ENCODE data around the gene ZNF835.

Gene ZNF835

DNA sequence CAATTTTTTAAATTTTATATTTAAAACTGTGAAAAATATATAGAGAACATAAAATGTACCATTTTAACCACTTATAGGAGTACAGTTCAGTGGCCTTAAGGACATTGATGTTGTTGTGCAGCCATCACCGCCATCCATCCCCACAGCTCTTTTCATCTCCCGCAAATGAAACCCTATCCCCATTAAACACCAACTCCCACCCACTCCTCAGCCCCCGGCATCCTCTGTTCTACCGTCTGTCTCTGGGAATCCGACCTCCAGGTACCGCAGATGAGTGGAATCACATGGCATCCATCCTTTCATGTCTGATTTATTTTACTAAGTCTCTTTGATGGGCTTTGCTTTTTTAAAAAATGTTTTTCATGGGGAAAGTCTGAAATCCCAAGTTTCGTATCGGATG lies 52.4 kb downstream of the ZNF835 start:
- TF ChIP-seq RARB (CRISPR knock-in tag; IDR thresholded peaks at IDR 0.05) (no peak), ZC3H10 (CRISPR knock-in tag; IDR thresholded peaks at IDR 0.05) (no peak), OSR1 (CRISPR knock-in tag; IDR thresholded peaks at IDR 0.05) (no peak), ESRRG (CRISPR knock-in tag; IDR thresholded peaks at IDR 0.05) (no peak), ZNF565 (CRISPR knock-in tag; conservative IDR thresholded peaks at IDR 0.05; ENCODE audit: low read depth) (no peak), TCF4 (CRISPR knock-in tag; IDR thresholded peaks at IDR 0.05; ENCODE audit: borderline replicate concordance) (no peak), SNAI2 (CRISPR knock-in tag; IDR thresholded peaks at IDR 0.05) (no peak), CSDC2 (CRISPR knock-in tag; IDR thresholded peaks at IDR 0.05) (no peak), ISL1 (CRISPR knock-in tag; IDR thresholded peaks at IDR 0.05) (no peak)
- TF ChIP-seq, protein P1, sequence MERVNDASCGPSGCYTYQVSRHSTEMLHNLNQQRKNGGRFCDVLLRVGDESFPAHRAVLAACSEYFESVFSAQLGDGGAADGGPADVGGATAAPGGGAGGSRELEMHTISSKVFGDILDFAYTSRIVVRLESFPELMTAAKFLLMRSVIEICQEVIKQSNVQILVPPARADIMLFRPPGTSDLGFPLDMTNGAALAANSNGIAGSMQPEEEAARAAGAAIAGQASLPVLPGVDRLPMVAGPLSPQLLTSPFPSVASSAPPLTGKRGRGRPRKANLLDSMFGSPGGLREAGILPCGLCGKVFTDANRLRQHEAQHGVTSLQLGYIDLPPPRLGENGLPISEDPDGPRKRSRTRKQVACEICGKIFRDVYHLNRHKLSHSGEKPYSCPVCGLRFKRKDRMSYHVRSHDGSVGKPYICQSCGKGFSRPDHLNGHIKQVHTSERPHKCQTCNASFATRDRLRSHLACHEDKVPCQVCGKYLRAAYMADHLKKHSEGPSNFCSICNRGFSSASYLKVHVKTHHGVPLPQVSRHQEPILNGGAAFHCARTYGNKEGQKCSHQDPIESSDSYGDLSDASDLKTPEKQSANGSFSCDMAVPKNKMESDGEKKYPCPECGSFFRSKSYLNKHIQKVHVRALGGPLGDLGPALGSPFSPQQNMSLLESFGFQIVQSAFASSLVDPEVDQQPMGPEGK (CRISPR knock-in tag; IDR thresholded peaks at IDR 0.05; ENCODE audit: borderline replicate concordance): no peak
- TF ChIP-seq, protein P2, sequence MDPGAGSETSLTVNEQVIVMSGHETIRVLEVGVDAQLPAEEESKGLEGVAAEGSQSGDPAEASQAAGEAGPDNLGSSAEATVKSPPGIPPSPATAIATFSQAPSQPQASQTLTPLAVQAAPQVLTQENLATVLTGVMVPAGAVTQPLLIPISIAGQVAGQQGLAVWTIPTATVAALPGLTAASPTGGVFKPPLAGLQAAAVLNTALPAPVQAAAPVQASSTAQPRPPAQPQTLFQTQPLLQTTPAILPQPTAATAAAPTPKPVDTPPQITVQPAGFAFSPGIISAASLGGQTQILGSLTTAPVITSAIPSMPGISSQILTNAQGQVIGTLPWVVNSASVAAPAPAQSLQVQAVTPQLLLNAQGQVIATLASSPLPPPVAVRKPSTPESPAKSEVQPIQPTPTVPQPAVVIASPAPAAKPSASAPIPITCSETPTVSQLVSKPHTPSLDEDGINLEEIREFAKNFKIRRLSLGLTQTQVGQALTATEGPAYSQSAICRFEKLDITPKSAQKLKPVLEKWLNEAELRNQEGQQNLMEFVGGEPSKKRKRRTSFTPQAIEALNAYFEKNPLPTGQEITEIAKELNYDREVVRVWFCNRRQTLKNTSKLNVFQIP (CRISPR knock-in tag; IDR thresholded peaks at IDR 0.05; ENCODE audit: borderline replicate concordance, low read depth): no peak
- TF ChIP-seq, protein P3, sequence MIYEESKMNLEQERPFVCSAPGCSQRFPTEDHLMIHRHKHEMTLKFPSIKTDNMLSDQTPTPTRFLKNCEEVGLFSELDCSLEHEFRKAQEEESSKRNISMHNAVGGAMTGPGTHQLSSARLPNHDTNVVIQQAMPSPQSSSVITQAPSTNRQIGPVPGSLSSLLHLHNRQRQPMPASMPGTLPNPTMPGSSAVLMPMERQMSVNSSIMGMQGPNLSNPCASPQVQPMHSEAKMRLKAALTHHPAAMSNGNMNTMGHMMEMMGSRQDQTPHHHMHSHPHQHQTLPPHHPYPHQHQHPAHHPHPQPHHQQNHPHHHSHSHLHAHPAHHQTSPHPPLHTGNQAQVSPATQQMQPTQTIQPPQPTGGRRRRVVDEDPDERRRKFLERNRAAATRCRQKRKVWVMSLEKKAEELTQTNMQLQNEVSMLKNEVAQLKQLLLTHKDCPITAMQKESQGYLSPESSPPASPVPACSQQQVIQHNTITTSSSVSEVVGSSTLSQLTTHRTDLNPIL (CRISPR knock-in tag; IDR thresholded peaks at IDR 0.05; ENCODE audit: low read depth): no peak
- no peak for ATAC-seq

DNA sequence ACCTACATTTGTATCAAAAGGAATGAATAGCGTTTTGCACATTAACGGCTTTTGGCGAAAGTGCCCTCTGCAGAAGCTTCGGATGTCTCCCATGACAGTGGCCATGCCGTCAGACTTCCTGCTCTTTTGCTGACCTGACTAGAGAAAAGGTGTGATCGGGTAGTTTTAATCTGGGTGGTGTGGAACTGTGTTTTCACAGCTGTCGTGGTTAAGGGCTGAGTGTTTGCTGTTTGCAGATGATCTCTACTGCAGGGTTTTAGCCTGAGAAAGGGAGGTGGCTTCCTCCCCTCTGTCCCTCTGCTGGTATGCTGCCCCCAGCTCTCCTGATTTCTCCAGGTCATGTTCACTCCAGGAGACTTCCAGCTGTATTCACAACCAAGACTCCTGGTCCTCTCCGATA lies 54.0 kb downstream of the ZNF835 start:
- ATAC-seq: no peak
- TF ChIP-seq ZC3H10 (CRISPR knock-in tag; IDR thresholded peaks at IDR 0.05) (no peak), ISL1 (CRISPR knock-in tag; IDR thresholded peaks at IDR 0.05) (no peak), OSR1 (CRISPR knock-in tag; IDR thresholded peaks at IDR 0.05) (no peak), GLIS3 (CRISPR knock-in tag; IDR thresholded peaks at IDR 0.05) (no peak), ZFP3 (CRISPR knock-in tag; IDR thresholded peaks at IDR 0.05) (no peak), ZNF70 (CRISPR knock-in tag; IDR thresholded peaks at IDR 0.05) (no peak), TCF4 (CRISPR knock-in tag; IDR thresholded peaks at IDR 0.05; ENCODE audit: borderline replicate concordance) (no peak), ZFP30 (CRISPR knock-in tag; IDR thresholded peaks at IDR 0.05) (no peak), CSDC2 (CRISPR knock-in tag; IDR thresholded peaks at IDR 0.05) (no peak), ZNF8 (CRISPR knock-in tag; IDR thresholded peaks at IDR 0.05) (no peak), ZNF565 (CRISPR knock-in tag; conservative IDR thresholded peaks at IDR 0.05; ENCODE audit: low read depth) (no peak), PPARA (CRISPR knock-in tag; IDR thresholded peaks at IDR 0.05; ENCODE audit: borderline replicate concordance) (no peak), RARB (CRISPR knock-in tag; IDR thresholded peaks at IDR 0.05) (no peak)
- TF ChIP-seq, protein P1 (CRISPR knock-in tag; IDR thresholded peaks at IDR 0.05; ENCODE audit: borderline replicate concordance): no peak
- TF ChIP-seq, protein P4, sequence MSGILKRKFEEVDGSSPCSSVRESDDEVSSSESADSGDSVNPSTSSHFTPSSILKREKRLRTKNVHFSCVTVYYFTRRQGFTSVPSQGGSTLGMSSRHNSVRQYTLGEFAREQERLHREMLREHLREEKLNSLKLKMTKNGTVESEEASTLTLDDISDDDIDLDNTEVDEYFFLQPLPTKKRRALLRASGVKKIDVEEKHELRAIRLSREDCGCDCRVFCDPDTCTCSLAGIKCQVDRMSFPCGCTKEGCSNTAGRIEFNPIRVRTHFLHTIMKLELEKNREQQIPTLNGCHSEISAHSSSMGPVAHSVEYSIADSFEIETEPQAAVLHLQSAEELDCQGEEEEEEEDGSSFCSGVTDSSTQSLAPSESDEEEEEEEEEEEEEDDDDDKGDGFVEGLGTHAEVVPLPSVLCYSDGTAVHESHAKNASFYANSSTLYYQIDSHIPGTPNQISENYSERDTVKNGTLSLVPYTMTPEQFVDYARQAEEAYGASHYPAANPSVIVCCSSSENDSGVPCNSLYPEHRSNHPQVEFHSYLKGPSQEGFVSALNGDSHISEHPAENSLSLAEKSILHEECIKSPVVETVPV (CRISPR knock-in tag; IDR thresholded peaks at IDR 0.05): no peak
- TF ChIP-seq, protein P5, sequence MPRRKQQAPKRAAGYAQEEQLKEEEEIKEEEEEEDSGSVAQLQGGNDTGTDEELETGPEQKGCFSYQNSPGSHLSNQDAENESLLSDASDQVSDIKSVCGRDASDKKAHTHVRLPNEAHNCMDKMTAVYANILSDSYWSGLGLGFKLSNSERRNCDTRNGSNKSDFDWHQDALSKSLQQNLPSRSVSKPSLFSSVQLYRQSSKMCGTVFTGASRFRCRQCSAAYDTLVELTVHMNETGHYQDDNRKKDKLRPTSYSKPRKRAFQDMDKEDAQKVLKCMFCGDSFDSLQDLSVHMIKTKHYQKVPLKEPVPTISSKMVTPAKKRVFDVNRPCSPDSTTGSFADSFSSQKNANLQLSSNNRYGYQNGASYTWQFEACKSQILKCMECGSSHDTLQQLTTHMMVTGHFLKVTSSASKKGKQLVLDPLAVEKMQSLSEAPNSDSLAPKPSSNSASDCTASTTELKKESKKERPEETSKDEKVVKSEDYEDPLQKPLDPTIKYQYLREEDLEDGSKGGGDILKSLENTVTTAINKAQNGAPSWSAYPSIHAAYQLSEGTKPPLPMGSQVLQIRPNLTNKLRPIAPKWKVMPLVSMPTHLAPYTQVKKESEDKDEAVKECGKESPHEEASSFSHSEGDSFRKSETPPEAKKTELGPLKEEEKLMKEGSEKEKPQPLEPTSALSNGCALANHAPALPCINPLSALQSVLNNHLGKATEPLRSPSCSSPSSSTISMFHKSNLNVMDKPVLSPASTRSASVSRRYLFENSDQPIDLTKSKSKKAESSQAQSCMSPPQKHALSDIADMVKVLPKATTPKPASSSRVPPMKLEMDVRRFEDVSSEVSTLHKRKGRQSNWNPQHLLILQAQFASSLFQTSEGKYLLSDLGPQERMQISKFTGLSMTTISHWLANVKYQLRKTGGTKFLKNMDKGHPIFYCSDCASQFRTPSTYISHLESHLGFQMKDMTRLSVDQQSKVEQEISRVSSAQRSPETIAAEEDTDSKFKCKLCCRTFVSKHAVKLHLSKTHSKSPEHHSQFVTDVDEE (CRISPR knock-in tag; IDR thresholded peaks at IDR 0.05): no peak
- TF ChIP-seq, protein P2 (CRISPR knock-in tag; IDR thresholded peaks at IDR 0.05; ENCODE audit: borderline replicate concordance, low read depth): no peak

Measured in SK-N-SH treated with all-trans-retinoic acid at 6 μM for 48 hours (cell line).